HEK293 (cell line): ENCODE data around the gene MTA3.

ENCODE experiments used
- CTCF ChIP-seq: fragments of 450-650 bp; formaldehyde crosslinking; IDR thresholded peaks from 2 replicates; pipeline ENCODE4 v1.5.1; 2016; ENCODE audit warnings: missing biosample characterization, missing genetic modification characterization
- ZBTB1 ChIP-seq: fragments of 450-650 bp; formaldehyde crosslinking; IDR thresholded peaks from 2 replicates; pipeline ENCODE4 v1.5.1; 2016; ENCODE audit warnings: missing biosample characterization, missing genetic modification characterization
- ZNF2 ChIP-seq: fragments of 450-650 bp; formaldehyde crosslinking; IDR thresholded peaks from 2 replicates; pipeline ENCODE4 v1.5.1; 2016; ENCODE audit warnings: missing biosample characterization, missing genetic modification characterization
- ZNF292 ChIP-seq: fragments of 450-650 bp; formaldehyde crosslinking; IDR thresholded peaks from 2 replicates; pipeline ENCODE4 v1.5.1; 2016; ENCODE audit warnings: low read depth, missing biosample characterization, missing genetic modification characterization, borderline replicate concordance
- ZNF394 ChIP-seq: fragments of 450-650 bp; formaldehyde crosslinking; IDR thresholded peaks from 2 replicates; pipeline ENCODE4 v1.5.1; 2016; ENCODE audit warnings: missing biosample characterization, missing genetic modification characterization, mild to moderate bottlenecking, moderate library complexity, borderline replicate concordance
- ZNF529 ChIP-seq: fragments of 450-650 bp; formaldehyde crosslinking; IDR thresholded peaks from 2 replicates; pipeline ENCODE4 v1.5.1; 2017; ENCODE audit warnings: missing genetic modification characterization, missing biosample characterization; ENCODE audit not compliant: insufficient replicate concordance
- ZNF560 ChIP-seq: fragments of 450-650 bp; formaldehyde crosslinking; IDR thresholded peaks from 2 replicates; pipeline ENCODE4 v1.5.1; 2017; ENCODE audit warnings: missing biosample characterization, missing genetic modification characterization, borderline replicate concordance

GRCh38 chr2:42554392-42554791 lies 14.0 kb upstream of the MTA3 start:
- TF ChIP-seq ZNF394 (tag by site-specific recombination): no peak
- TF ChIP-seq ZNF529 (tag by site-specific recombination): no peak
- no peak for TF ChIP-seq CTCF (tag by site-specific recombination)
- TF ChIP-seq ZBTB1 (tag by site-specific recombination): no peak
- TF ChIP-seq ZNF292 (tag by site-specific recombination): no peak
- TF ChIP-seq ZNF560 (tag by site-specific recombination): no peak
- no peak for TF ChIP-seq ZNF2
